ENCODE data around the gene SMAD7. TPM values are rescaled to one million over a fixed set of nuclear protein-coding genes. Genes with fewer than 3 reads are reported as not detected.

SMAD7 gene
- total and polyA plus RNA-seq, 9 donors: 9.1 to 16.8 (median 13.2) TPM

- H3K27ac ChIP-seq (ENCODE audit: low read length): peak overlapping the region; percentile 76
- H3K9me3 ChIP-seq (replicated peaks; ENCODE audit: control insufficient read depth, low read depth, low read length): no peaks in the 10 kb centered on the region
- no peaks in the 10 kb centered on the region for H3K36me3 ChIP-seq (ENCODE audit: control insufficient read depth, insufficient read depth, low read length)
- H3K4me1 ChIP-seq (ENCODE audit: control insufficient read depth, insufficient read depth, low read length): peaks cover 84% of the 10 kb centered on the region
- H3K27me3 ChIP-seq (ENCODE audit: control insufficient read depth, insufficient read depth, low read length): peaks cover 3% of the 10 kb centered on the region
- WGBS (ENCODE audit: insufficient coverage): 63% methylated on average over 9 of the region's 10 CpGs
- DNase-seq: no peak
- H3K4me3 ChIP-seq (ENCODE audit: low read length): no peak overlapping the region
Measured at GRCh38 chr18:48993586-48993985, 42.8 kb upstream of the SMAD7 start.

- DNase-seq: no peak
- Histone ChIP-seq H3K36me3 (ENCODE audit: control insufficient read depth, insufficient read depth, low read length) (no peaks in the 10 kb centered on the region), H3K4me3 (ENCODE audit: low read length) (no peak overlapping the region), H3K27me3 (ENCODE audit: control insufficient read depth, insufficient read depth, low read length) (peaks cover 3% of the 10 kb centered on the region), H3K9me3 (replicated peaks; ENCODE audit: control insufficient read depth, low read depth, low read length) (no peaks in the 10 kb centered on the region), H3K27ac (ENCODE audit: low read length) (no peak overlapping the region), H3K4me1 (ENCODE audit: control insufficient read depth, insufficient read depth, low read length) (peaks cover 78% of the 10 kb centered on the region)
- 85% methylated on average over 11 of the region's 12 CpGs for WGBS (ENCODE audit: insufficient coverage)
Measured at GRCh38 chr18:48992791-48993555, 42.2 kb upstream of the SMAD7 start.

- no peaks in the 10 kb centered on the region for H3K9me3 ChIP-seq (replicated peaks; ENCODE audit: control insufficient read depth, low read depth, low read length)
- H3K4me1 ChIP-seq (ENCODE audit: control insufficient read depth, insufficient read depth, low read length): peaks cover 69% of the 10 kb centered on the region
- no peak for DNase-seq
- peaks cover 3% of the 10 kb centered on the region for H3K27me3 ChIP-seq (ENCODE audit: control insufficient read depth, insufficient read depth, low read length)
- H3K4me3 ChIP-seq (ENCODE audit: low read length): no peak overlapping the region
- 96% methylated on average over 4 of the region's 8 CpGs for WGBS (ENCODE audit: insufficient coverage)
- H3K27ac ChIP-seq (ENCODE audit: low read length): no peak overlapping the region
- no peaks in the 10 kb centered on the region for H3K36me3 ChIP-seq (ENCODE audit: control insufficient read depth, insufficient read depth, low read length)
Measured at GRCh38 chr18:48992133-48992532, 41.4 kb upstream of the SMAD7 start.

- WGBS (ENCODE audit: insufficient coverage): 79% methylated on average over 10 of the region's 10 CpGs
- Histone ChIP-seq H3K27ac (ENCODE audit: low read length) (no peak overlapping the region), H3K36me3 (ENCODE audit: control insufficient read depth, insufficient read depth, low read length) (no peaks in the 10 kb centered on the region), H3K9me3 (replicated peaks; ENCODE audit: control insufficient read depth, low read depth, low read length) (no peaks in the 10 kb centered on the region), H3K4me1 (ENCODE audit: control insufficient read depth, insufficient read depth, low read length) (peaks cover 65% of the 10 kb centered on the region), H3K27me3 (ENCODE audit: control insufficient read depth, insufficient read depth, low read length) (peaks cover 3% of the 10 kb centered on the region), H3K4me3 (ENCODE audit: low read length) (no peak overlapping the region)
- no peak for DNase-seq
Measured at GRCh38 chr18:48991676-48992075, 40.9 kb upstream of the SMAD7 start.

- peaks cover 3% of the 10 kb centered on the region for H3K27me3 ChIP-seq (ENCODE audit: control insufficient read depth, insufficient read depth, low read length)
- H3K27ac ChIP-seq (ENCODE audit: low read length): no peak overlapping the region
- peaks cover 63% of the 10 kb centered on the region for H3K4me1 ChIP-seq (ENCODE audit: control insufficient read depth, insufficient read depth, low read length)
- no peak for DNase-seq
- no peaks in the 10 kb centered on the region for H3K9me3 ChIP-seq (replicated peaks; ENCODE audit: control insufficient read depth, low read depth, low read length)
- no peak overlapping the region for H3K4me3 ChIP-seq (ENCODE audit: low read length)
- H3K36me3 ChIP-seq (ENCODE audit: control insufficient read depth, insufficient read depth, low read length): no peaks in the 10 kb centered on the region
- 48% methylated on average over 5 of the region's 5 CpGs for WGBS (ENCODE audit: insufficient coverage)
Measured at GRCh38 chr18:48991319-48991660, 40.5 kb upstream of the SMAD7 start.

- Histone ChIP-seq H3K36me3 (ENCODE audit: control insufficient read depth, insufficient read depth, low read length) (no peaks in the 10 kb centered on the region), H3K27ac (ENCODE audit: low read length) (no peak overlapping the region), H3K4me3 (ENCODE audit: low read length) (no peak overlapping the region), H3K9me3 (replicated peaks; ENCODE audit: control insufficient read depth, low read depth, low read length) (no peaks in the 10 kb centered on the region), H3K4me1 (ENCODE audit: control insufficient read depth, insufficient read depth, low read length) (peaks cover 63% of the 10 kb centered on the region), H3K27me3 (ENCODE audit: control insufficient read depth, insufficient read depth, low read length) (peaks cover 3% of the 10 kb centered on the region)
- 80% methylated on average over 11 of the region's 15 CpGs for WGBS (ENCODE audit: insufficient coverage)
- no peak for DNase-seq
Measured at GRCh38 chr18:48990481-48991318, 39.9 kb upstream of the SMAD7 start.

- Histone ChIP-seq H3K4me1 (ENCODE audit: control insufficient read depth, insufficient read depth, low read length) (peaks cover 55% of the 10 kb centered on the region), H3K27me3 (ENCODE audit: control insufficient read depth, insufficient read depth, low read length) (peaks cover 3% of the 10 kb centered on the region), H3K27ac (ENCODE audit: low read length) (no peak overlapping the region), H3K4me3 (ENCODE audit: low read length) (no peak overlapping the region), H3K9me3 (replicated peaks; ENCODE audit: control insufficient read depth, low read depth, low read length) (no peaks in the 10 kb centered on the region), H3K36me3 (ENCODE audit: control insufficient read depth, insufficient read depth, low read length) (no peaks in the 10 kb centered on the region)
- no peak for DNase-seq
- WGBS (ENCODE audit: insufficient coverage): 57% methylated on average over 6 of the region's 16 CpGs
Measured at GRCh38 chr18:48989304-48990303, 38.8 kb upstream of the SMAD7 start.

DNA sequence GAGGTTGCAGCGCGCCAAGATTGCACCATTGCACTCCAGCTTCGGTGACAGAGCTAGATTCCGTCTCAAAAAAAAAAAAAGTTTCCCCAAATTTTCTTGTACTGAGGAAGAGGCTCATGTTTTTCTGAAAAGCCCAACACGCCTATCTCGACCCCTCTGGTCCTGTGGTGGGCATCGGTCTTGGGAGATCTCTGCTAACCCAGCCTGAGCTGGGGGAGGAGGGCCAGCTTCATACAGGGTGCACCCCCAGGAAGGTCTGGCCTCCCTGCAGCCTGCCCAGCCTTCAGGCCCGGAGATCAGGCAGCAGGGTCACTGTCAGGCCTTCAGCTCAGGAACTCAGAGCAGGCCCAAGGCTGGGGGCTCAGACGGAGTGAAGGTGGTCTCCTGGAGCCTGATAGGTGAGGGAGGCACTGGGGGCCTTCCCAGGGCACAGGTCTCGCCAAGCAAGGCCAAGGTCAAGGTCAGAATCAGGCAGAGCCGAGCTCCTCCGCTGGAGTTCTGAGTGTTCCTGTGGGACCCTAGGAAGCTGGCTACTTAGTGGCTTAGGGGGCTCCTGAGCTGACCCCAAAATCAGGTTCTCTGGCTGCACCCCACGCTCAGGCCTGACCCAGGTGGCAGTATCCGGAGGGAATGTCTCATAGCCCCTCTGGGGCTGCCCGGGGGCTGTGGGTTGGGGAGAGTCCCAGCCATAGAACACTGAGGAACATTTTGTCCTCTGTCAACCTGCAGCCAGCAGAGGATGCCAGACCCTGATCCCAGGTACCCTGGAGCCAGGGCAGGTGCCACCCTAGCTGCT is 37.9 kb upstream of the SMAD7 start:
- 90% methylated on average over 15 of the region's 15 CpGs for WGBS (ENCODE audit: insufficient coverage)
- Histone ChIP-seq H3K27ac (ENCODE audit: low read length) (no peak overlapping the region), H3K9me3 (replicated peaks; ENCODE audit: control insufficient read depth, low read depth, low read length) (no peaks in the 10 kb centered on the region), H3K36me3 (ENCODE audit: control insufficient read depth, insufficient read depth, low read length) (no peaks in the 10 kb centered on the region), H3K4me1 (ENCODE audit: control insufficient read depth, insufficient read depth, low read length) (peaks cover 48% of the 10 kb centered on the region), H3K4me3 (ENCODE audit: low read length) (no peak overlapping the region), H3K27me3 (ENCODE audit: control insufficient read depth, insufficient read depth, low read length) (peaks cover 3% of the 10 kb centered on the region)
- DNase-seq: no peak

DNA sequence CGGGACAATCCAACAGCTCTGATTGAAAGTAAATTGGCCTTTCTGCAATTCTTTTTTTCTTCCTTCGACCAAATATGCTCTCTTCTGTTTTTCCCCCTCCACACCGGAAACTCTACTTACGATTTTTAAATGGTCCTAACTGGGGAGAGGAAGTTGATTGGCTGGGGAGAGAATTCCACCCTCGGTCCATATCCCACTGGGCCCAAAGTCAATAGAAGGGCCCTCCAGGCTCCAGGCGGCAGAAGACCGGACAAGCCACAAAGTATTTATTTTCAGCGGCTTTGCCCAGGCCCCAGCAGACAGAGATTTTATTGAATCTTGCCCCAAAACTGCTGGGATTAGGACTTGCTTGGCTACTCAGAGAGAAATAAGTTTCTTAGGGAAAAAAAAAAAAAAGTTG is 37.1 kb upstream of the SMAD7 start:
- Histone ChIP-seq H3K4me3 (ENCODE audit: low read length) (no peak overlapping the region), H3K27me3 (ENCODE audit: control insufficient read depth, insufficient read depth, low read length) (peaks cover 3% of the 10 kb centered on the region), H3K4me1 (ENCODE audit: control insufficient read depth, insufficient read depth, low read length) (peaks cover 42% of the 10 kb centered on the region), H3K9me3 (replicated peaks; ENCODE audit: control insufficient read depth, low read depth, low read length) (no peaks in the 10 kb centered on the region), H3K36me3 (ENCODE audit: control insufficient read depth, insufficient read depth, low read length) (no peaks in the 10 kb centered on the region), H3K27ac (ENCODE audit: low read length) (no peak overlapping the region)
- WGBS (ENCODE audit: insufficient coverage): 60% methylated on average over 1 of the region's 8 CpGs
- no peak for DNase-seq

All from muscle of leg (tissue), 11 donors.